ENCODE measurements around the gene EVX1.

Gene EVX1

DNA sequence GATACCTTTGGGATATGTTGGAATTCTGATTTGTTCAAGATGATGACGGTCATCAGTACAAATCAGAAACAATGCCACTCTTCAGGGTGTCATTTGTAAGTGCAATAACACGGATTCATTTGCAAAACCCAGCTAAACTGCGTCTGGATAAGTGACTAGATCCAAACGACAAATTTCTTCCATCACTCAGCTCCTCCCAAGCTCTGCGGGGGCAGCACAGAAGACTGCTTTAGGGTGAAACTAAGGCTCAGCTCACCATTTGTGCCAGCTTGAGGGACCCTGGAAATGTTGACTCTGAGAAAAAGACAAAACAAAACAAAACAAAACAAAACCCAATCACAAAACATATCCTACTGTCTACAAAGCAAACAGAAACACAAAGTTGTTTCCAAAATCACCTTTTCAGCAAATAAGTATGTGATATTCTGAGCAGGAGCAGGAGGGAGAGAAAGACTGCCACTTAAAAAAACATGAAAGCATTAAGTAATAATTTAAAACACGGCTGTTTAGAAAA lies 8.0 kb downstream of the EVX1 start:
- DNase-seq: no peak

DNA sequence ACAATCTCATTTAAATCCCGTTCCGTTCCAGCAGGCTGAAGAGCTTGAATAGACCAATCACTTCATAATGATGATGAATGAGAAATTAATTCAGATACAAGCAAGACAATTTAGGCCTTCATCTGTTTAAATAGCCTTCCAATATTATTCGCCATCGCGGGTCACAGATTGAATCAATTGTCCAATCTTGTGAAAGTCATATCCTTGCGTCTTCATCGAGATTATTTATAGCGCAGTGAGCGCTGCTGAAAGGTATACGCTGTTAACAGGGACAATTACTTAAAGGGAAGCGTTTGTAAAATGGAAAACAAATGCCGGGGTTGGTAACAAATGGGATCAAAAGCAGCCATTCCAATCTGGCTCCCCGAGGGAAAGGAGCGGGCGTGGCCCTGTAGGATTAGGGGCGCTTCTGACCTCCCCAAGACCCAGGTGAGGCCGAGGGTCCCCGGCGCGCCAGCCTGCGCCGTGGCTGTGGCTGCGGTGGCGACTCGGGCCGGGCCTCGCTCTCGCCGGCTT lies 8.6 kb downstream of the EVX1 start:
- DNase-seq: no peak

DNA sequence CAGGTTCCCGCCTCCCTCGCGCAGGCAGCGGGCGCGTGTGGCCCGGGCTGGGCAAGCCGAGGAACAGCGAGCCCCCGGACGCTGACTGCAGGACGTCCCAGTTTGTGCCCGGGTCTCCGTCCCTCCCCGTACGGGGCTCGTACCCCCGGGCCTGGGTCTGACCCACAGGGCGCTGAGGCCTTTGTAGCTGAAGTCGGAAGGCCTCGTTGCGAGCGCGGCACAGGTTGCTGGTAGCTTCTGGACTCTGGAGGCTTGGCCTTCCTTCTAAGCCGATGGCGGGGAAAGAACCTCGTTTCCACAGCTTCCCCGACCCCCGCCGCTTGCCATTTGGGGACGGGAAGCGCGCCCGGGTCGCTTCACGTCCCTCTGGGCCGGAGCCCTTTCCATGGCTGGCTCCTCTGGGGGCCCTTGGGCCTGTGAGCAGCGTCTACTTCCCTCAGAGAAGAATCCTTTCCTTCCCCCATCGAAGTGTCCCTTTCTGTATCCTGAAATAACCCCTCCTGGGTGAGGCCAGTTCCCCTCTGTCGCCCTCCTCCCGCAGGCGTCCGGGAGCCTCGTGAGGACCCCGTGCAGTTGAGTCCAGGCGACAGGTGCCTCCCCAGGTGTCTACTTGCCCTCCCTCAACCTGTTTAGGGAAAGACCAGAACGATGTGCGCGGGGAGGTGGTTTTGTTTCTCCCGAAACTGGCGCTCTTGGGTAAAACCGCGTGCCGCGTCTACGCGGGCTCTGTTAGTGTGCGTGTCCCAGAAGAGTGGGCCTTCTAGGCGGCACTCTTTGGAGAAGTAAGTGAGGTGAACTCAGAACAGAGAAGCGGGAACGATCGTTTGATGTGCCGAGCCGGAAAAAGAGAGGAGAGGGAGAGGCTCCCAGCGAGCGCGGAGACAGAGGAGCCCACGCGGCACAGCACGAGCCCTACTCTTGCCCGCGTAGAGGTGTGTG lies 9.3 kb downstream of the EVX1 start:
- DNase-seq: no peak

DNA sequence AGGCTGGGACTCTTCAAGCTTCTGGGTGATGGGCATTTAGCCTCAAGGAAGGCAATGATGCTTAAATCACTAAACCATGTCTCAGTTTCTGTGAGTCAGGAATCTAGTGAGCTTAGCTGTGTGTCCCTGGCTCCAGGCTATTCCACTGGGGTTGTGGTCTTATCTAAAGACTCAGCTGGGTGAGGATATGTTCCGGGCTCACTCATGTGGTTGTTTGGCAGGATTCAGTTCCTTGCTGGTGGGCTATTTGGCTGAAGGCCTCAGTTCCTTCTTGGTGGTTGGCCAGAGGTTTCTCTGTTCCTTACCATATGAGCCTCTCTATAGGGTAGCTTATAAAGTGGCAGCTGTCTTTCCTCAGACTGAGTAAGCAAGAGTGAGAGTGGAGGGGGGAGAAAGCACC lies 12.0 kb downstream of the EVX1 start:
- DNase-seq: no peak

DNA sequence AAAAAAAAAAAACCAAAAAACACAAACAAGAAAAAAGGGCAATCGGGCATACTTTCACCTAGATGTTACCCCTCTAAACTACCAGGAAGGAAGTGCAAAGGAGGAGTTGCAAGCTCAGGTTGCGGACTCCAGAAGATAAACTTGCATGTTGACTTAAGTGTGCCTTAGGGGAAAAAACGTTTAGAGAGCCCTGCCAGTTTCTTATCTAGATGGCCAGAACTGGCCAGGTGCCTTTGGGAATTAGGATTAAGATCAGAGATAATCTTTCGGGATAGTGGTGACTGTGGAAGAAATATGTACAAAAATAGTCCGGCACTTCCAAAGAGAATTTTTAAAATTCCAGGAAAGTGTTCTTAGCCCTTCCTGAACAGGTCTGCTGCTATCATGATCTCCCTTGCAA lies 17.6 kb downstream of the EVX1 start:
- no peak for DNase-seq

DNA sequence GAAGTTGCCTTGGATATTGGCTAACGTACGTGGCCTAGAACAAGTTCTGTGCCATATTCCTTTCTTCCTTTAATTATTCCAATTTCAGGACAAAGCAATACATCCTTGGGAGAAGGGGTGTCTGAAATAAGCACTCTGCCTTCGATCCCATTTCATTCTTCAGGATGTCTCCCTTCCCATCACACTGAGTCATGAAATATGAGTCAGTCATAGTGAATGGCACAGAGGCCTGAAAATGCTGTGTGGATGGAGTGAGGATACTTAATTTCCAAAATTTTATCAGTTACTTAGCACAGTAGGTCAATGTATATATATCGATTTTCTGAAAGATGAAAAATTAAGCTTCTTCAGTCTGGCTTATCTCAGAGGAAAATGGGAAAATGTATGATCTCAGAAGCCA lies 19.5 kb downstream of the EVX1 start:
- DNase-seq: no peak

DNA sequence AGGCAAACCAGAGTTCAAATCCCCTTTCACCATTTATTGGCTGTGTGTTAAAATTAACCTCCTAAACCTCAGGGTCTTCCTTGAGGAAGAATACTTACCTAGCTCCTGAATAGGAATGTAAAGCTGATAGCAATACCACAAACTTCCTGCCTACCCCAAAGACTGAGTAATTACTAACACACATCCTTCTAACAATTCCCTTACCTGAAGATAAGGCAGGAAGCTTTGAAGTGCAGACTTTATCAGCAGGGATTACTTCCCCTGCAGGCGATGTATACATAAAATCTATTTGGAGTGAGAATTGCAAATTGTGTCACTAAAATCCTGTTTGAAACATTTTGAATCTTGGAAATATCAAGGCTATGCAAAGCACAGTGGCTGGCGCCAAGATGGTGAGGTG lies 21.2 kb downstream of the EVX1 start:
- DNase-seq: no peak

DNA sequence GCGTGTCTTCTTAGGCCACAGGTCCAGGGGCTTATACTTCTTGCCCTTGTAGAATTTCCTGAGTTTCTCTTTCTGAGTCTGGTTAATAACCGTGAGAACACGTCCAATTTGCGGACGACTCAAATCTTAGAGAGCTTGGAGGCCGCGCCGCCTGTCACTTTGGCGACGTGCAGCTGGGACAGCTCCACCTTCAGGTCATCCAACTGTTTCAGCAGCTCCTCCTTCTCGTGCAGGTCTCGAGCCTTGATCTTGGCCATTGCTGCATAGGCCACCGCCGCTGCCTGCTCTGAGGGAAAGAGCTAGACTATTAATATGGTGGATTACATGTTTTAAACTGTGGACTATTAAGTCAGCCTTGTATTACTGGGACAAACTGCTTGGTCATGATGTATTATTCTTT lies 26.9 kb downstream of the EVX1 start:
- no peak for DNase-seq

DNA sequence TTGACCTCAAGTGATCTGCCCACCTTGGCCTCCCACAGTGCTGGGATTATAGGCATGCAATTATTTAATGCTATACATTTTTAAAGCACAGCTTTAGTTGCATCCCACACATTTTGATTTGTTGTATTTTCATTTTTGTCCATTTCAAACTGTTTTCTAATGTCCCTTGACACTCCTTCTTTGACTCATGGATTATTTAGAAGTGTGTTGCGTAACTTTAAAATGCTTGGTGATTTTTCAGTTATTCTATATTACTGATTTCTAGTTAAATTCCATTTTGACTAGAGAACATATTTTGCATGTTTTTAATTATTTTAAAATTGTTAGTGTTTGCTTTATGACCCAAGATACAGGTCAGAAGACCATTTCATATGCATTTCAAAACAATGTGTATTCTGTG lies 28.8 kb downstream of the EVX1 start:
- no peak for DNase-seq

DNA sequence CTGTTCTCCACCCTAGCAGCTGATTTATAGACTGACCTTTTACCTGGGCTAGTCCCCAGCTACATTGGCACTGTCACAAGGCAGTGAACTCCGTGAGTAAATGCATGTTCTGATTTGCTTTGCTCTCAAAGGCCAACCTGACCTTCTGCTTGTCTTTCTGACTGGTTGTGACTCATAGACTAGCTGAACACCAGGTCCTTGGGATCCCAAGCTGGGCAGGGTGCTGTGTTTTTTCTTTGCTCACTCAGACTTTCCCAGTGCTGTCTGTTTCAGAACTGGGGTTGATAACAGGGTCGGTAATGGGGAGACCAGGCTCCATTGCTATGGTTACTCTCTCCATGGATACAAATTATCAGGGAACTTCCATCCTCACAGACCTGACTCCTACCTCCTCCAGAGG lies 35.0 kb downstream of the EVX1 start:
- DNase-seq: no peak

DNA sequence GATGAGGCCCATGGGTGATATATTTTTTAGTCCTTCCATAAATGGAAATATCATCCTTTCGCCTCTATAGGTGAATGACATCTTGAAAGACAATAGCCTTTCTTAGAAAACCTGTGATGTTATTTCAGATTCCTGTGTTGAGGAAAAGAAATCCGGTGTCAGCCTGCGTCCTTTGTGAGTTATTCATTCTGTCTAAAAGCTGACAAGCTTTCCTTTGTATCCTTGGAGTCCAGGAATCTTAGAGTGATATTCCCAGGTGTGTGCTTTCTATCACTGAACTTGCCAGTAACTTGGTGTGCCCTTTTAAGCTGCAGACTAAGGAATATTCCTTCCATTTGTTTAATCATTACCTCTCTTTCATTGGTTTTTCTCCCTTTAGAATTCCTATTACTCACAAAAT lies 41.0 kb downstream of the EVX1 start:
- no peak for DNase-seq

DNA sequence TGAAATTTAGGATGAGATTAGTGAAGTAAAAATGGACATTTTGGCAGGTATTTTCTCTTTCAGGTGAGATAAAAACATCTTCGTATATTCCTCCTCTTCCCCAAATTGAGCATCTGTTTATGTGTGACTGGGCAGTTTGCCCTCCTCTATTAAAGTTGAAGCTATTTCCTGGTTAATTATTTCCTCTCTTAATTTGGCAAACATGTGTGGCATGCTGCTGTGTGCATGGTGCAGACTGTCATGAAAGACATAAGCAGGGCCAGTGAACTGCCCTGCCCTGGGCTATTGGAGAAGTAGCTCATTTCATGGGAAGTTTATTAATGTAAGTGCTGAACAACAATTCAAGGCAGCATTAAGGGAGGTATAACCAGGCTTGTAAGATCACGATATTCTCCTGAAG lies 52.6 kb downstream of the EVX1 start:
- DNase-seq: no peak

DNA sequence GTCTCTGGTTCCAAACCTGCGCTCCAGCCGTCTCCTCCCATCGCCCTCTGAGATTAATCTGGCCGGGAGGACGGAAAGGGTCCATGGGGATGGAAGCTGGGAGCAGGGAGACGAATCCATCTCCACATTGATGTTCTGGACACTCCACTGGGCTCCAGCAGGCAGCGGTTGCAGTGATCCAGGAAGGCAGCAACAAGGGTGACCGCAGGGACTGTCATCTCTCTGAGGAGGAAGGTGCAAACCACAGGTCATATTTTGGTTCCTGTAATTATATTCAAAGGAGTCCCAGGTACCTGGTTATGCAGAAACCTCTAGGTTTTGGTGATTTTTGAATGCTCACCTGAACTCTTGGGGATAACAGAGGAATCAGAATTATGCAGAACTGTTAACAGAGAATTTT lies 54.8 kb downstream of the EVX1 start:
- no peak for DNase-seq

Data from CD4-positive, alpha-beta T cell treated with Interleukin-10 for 1 hour (primary cell).